Measurements from ENCODE around the gene GPRC5C. TPM values are rescaled to one million over a fixed set of nuclear protein-coding genes. Genes with fewer than 3 reads are reported as not detected.

The GPRC5C gene
- total and polyA plus RNA-seq, 2 of the 8 experiments (the other 6 are each of a cell fraction or from before 2014, with no cell fraction given): 18.3 to 55.8 TPM

- no peak for TF ChIP-seq CTCF (IDR thresholded peaks at IDR 0.05; ENCODE audit: control extremely low read depth in 1 of 3, insufficient read depth in 1 of 3, low read depth in 1 of 3, low read length in 3 of 3)
- no peak for TF ChIP-seq ZNF274 (IDR thresholded peaks at IDR 0.05; ENCODE audit: borderline replicate concordance, extremely low read depth, low read length)
- TF ChIP-seq HDAC2 (IDR thresholded peaks at IDR 0.05; ENCODE audit: borderline replicate concordance in 1 of 2, low read depth in 2 of 2, low read length in 2 of 2): no peak
- TF ChIP-seq SAP30 (IDR thresholded peaks at IDR 0.05; ENCODE audit: insufficient read depth, insufficient replicate concordance, low read length): no peak
Observed at GRCh38 chr17:74407384-74407783, 24.5 kb upstream of the GPRC5C start (continued).
